Pancreas (tissue), 10 donors: Measurements from ENCODE around the gene GRIA4. TPM values are rescaled to one million over a fixed set of nuclear protein-coding genes. Genes with fewer than 3 reads are reported as not detected.

Experiments
- ATAC-seq, 4 donors: fragments of 200-7000 bp; cut with Tn5 transposase; one replicate each; pipeline versions ENCODE4 v1.8.0 to v1.9.1; 2020; ENCODE audit warnings: mild to moderate bottlenecking in 4 of 4, moderate library complexity in 4 of 4
- DNase-seq, 6 donors: peaks; one replicate each; pipeline ENCODE4 v3.0.0-alpha.2; 2020
- FAIRE-seq: peaks from 2 replicates; lab custom pipeline; 2012; peaks lifted over from hg19 to GRCh38; lab: Jason Lieb, UNC
- H3K27ac ChIP-seq, 4 donors: fragments of 200-600 bp; sonication (generic); 1 replicate in 3 of 4; 2 replicates in 1 of 4; pipeline versions ENCODE4 v1.5.0 to v1.8.0; 2020
- H3K27me3 ChIP-seq, 4 donors: fragments of 200-600 bp; one replicate each; pipeline ENCODE4 v1.8.0; 2021
- H3K36me3 ChIP-seq, 3 donors: fragments of 200-600 bp; sonication (generic) in 1 of 3; one replicate each; pipeline versions ENCODE4 v1.5.0 to v1.8.0; 2020 to 2021
- H3K4me1 ChIP-seq, 3 donors: fragments of 200-600 bp; one replicate each; pipeline ENCODE4 v1.8.0; 2021
- H3K4me3 ChIP-seq, 4 donors: fragments of 200-600 bp; sonication (generic) in 2 of 4; one replicate each; pipeline versions ENCODE4 v1.5.0 to v1.8.0; 2020 to 2021
- H3K9me3 ChIP-seq, 4 donors: fragments of 200-600 bp; one replicate each; pipeline ENCODE4 v1.8.0; 2021
- CTCF ChIP-seq, 4 donors: fragments of 200-600 bp; sonication (generic) in 3 of 4; IDR thresholded peaks; one replicate each; pipeline versions ENCODE4 v1.5.0 to v1.8.0; 2021; ENCODE audit warnings: antibody characterized with exemption in 4 of 4
- WGBS, 2 donors: extraction: QIAGEN DNeasy Blood & Tissue Kit; methylation state at CpG; one replicate each; pipeline ENCODE4 v1.1.7; 2013; 5-methylcytosine and 5-hydroxymethylcytosine counted together
- intact Hi-C, 3 donors: fragments of 100-400 bp; cut with DNase I; formaldehyde crosslinking; loops; one replicate each; pipeline versions ENCODE4 v1.11.1 to v1.14.2; 2022
- polyA plus RNA-seq, 2 donors: library from polyadenylated mRNA; stranded (reverse); fragments of 200-250 nt; gene quantifications; one replicate each; pipeline ENCODE4 v1.2.3, GENCODE V29; 2013
- total RNA-seq, 6 donors: library from RNA; stranded (reverse); fragmentation: NEBNext Ultra II Directional in 4 of 6; extraction: Animal tissue kit (Norgen Biotek cat#: 25700) in 4 of 6; gene quantifications; one replicate each; pipeline versions ENCODE4 v1.2.1 to v1.2.4, GENCODE V29; 2021 to 2023
- donor health status: healthy with polysubstance abuse.
- donor health status: DM: no; HTN: no; CAD: no; lungs with moderate emphysema.
- donor health status: DM: no; HTN: no; CAD: no.
- donor health status: control.
- donor health status: control.
- donor health status: Bipolar disorder and iron deficiency.
- donor health status: DM: yes; HTN: yes; CAD: no.
- donor health status: DM: no; HTN: no; CAD: no.
- donor health status: DM: no; HTN: no; CAD: no.
- donor health status: DM: yes; HTN: yes; CAD: no.

GRIA4 gene
- total and polyA plus RNA-seq, 8 donors = 0.22 to 2.4 (median 1.2) TPM

GRCh38 chr11:105823495-105824033 is 213.7 kb downstream of the GRIA4 start:
- no peak for ATAC-seq
- Histone ChIP-seq H3K4me3 (no peak overlapping the region), H3K27ac (no peak overlapping the region), H3K4me1 (no peaks in the 10 kb centered on the region), H3K27me3 (no peaks in the 10 kb centered on the region), H3K9me3 (no peaks in the 10 kb centered on the region), H3K36me3 (no peaks in the 10 kb centered on the region)
- 51 to 59% methylated on average over 2 of the region's 2 CpGs for WGBS, 2 donors
- no peak for TF ChIP-seq CTCF (IDR thresholded peaks at IDR 0.05)
- no peak for DNase-seq
- no peak for FAIRE-seq
- intact Hi-C loops = no loop called here

- DNase-seq (no peak), FAIRE-seq (no peak), ATAC-seq (no peak)
- Histone ChIP-seq H3K36me3 (no peaks in the 10 kb centered on the region), H3K4me1 (no peaks in the 10 kb centered on the region), H3K27me3 (no peaks in the 10 kb centered on the region), H3K27ac (no peak overlapping the region), H3K9me3 (no peaks in the 10 kb centered on the region), H3K4me3 (no peak overlapping the region)
- intact Hi-C loops = no loop called here
- no peak for TF ChIP-seq CTCF (IDR thresholded peaks at IDR 0.05)
- 68 to 77% methylated on average over 10 of the region's 10 CpGs for WGBS, 2 donors
These were observed 214.7 kb downstream of the GRIA4 start for GRCh38 chr11:105824457-105825013.

GRCh38 chr11:105825141-105825540 is 215.3 kb downstream of the GRIA4 start:
- DNase-seq = no peak
- Histone ChIP-seq H3K4me3 (no peak overlapping the region), H3K36me3 (no peaks in the 10 kb centered on the region), H3K4me1 (no peaks in the 10 kb centered on the region), H3K27ac (no peak overlapping the region), H3K9me3 (no peaks in the 10 kb centered on the region), H3K27me3 (no peaks in the 10 kb centered on the region)
- FAIRE-seq = no peak
- WGBS, 2 donors = 57 to 74% methylated on average over 1 of the region's 1 CpG
- intact Hi-C loops = no loop called here
- no peak for TF ChIP-seq CTCF (IDR thresholded peaks at IDR 0.05)
- ATAC-seq = no peak

- 15 to 49% methylated on average over 1 of the region's 1 CpG for WGBS, 2 donors
- no peak for ATAC-seq
These were observed 218.0 kb downstream of the GRIA4 start for GRCh38 chr11:105827906-105828305.

More at GRCh38 chr11:105827906-105828305, 218.0 kb downstream of the GRIA4 start:
- Histone ChIP-seq H3K4me3 (no peak overlapping the region), H3K36me3 (no peaks in the 10 kb centered on the region), H3K9me3 (no peaks in the 10 kb centered on the region), H3K4me1 (no peaks in the 10 kb centered on the region), H3K27ac (no peak overlapping the region), H3K27me3 (no peaks in the 10 kb centered on the region)
- intact Hi-C loops = no loop called here
- TF ChIP-seq CTCF (IDR thresholded peaks at IDR 0.05) = no peak
- DNase-seq = no peak
- no peak for FAIRE-seq
